Amygdala (tissue), 56 donors: Measurements from ENCODE around the gene LYPD6B.

Experiments
- DNase-seq, 56 donors: peaks; one replicate each; lab custom pipeline; 2025; lab: John Stamatoyannopoulos, UW

LYPD6B gene

DNA sequence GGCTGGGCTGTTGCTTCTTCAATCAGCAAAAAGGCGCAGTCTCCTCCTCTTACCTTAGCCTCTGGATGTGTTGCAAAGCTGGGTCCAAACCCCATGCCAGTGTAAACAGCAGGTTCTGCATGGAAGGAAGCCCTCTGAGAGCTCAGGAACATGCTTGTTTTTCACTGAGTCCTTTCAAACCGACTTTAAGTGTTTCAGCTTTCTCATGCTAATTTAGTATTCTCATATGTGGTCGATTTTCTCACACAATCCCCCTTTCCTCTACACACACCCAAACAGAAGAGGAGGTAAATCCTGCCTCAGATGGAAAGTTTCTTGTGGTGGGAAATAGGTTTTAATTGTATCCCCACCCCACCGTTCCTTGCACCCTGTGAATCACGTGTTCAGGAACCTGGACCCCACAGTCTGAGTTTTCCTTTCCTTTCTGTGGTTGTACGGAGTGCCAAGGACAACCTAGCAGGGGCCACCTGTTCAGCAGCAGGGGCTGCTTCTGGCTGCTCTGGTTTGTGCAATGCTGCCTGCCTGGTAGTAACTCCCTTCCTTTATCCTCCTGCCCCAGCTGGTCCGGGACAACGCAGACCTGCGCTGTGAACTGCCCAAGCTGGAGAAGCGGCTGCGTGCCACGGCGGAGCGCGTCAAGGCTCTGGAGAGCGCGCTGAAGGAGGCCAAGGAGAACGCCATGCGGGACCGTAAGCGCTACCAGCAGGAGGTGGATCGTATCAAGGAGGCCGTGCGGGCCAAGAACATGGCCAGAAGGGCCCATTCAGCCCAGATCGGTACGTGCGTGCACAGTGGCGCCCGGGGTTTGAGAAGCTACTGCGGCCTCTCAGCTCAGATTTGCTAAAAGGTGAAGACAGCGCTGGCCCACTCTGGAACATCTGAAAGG is 28.7 kb upstream of the LYPD6B start:
- DNase-seq: no peak

DNA sequence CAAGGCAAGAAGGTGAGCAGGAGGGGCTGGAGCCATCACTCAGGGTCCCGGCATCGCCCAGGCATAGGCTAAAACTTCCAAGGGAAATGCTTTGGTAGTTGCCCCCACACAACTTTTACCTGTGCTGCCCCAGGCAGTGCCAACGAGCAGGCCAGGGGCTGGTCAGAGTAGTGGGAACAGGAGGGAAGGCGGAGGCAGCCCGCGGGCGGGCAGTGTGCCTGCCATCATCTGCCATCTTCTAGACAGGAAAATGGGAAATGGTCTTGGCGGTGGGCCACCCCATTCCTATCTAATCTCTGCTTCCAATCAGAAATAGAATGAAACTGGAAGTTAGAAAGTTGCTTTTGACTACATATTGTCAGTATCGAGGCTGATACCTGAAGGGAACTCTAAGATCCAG is 26.0 kb upstream of the LYPD6B start:
- no peak for DNase-seq

DNA sequence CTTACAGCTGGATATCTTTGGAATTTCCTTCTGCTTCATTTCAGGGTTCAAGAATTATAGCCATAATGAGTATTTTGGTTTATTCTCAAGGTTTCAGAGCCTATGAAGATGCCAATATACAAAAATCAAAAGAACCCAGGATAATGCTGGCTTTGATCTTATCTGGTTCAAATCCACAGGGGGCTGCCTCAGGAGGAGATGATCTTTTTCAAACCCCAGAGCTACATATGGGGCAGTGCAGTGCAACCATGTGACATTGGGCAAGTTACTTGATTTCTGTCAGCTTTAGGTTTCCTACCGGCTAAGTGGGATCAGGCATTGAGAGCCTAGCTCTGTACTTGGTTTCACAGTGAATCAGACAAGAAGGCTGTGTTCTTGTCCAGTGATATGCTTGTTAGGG is 23.0 kb upstream of the LYPD6B start:
- DNase-seq: no peak

DNA sequence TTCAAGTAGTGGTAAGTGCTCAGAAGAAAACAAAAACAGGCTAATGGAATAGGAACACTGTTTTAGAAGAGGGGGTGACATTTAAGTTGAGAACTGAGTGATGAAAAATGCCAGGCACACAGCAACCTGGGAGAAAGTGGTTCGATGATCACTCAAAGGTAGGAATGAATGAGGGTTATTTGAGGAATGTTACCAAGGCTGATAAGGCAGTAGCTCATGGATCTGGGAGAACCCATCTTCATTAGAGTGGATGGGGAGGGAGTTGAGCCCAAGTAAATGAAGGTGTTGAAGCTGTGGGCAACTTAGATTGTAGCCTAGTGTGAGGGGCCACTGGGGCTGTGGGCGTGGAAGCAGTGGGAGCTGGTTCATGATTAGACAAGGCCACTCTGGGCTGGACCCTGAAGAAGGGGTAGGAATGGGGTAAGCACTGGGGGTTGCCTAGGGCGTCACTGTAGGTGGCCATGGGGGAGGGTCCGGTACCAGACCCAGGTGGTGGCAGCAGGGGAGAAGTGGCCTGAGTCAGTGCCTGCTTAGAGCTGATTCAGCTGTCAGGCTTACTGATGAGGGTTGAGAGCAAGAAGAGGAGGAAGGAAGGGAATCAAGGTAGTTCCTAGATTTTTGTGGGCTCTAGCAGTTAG is 22.5 kb upstream of the LYPD6B start:
- DNase-seq: no peak

DNA sequence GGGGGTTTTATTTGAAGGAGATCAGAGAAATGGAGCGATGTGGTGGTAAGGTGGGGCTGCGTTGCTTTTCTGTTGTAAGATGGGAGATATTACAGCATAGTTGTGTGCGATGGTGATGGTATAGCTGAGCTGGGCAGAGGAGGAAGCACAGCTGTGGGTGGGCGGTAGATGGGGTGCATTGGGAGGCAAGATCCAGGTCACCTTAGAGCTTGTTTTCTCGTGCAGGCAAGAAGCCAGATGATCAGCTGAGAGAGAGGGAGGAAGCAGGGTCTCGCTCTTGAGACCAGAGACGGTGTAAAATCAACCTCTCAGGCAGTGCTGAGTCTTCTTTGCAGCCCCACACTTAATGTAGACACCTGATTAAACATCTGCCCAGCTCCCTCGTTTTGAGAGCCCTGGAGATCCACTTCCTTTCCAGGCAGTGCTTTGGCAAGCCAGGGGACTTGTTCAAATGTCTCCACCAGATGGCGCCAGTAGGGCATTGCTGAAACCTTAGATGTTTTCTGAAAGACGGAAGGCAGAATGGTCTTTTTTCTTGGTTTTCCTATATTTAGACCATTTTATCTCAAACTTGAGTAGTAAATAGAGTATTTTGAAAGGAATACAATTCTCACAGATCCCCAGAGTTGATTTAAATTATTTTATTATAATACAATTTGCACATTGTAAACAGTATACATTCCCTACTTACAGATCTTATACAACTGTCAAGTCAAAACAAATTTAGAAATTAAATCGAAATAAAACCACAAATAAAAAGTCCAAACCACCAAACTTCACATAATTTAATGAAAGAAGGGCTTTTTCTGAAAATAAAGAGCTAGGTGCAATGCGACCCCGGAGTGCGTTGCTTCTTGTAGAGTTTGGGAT is 21.1 kb upstream of the LYPD6B start:
- peak in 54 of 56 donors; percentile 8 to 90 (median 48) for DNase-seq

DNA sequence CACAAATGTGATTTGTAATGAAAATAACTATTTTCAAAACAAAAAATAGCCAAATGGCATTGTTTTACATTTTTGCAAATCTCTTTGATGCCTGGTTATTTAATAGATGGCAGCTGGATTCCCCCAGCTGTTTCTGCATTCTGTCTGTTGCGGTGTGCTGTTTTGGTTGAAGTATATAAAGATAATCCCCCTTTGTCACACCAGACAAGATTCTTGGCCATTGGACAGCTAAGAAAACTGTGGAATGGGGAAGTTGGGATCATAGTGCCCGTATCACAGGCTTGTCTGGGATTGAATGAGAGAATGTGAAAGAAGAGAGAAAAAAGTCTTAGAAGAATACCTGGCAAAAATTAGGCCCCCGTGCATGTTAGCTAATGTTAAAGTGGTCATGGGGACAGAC is 19.5 kb upstream of the LYPD6B start:
- no peak for DNase-seq

DNA sequence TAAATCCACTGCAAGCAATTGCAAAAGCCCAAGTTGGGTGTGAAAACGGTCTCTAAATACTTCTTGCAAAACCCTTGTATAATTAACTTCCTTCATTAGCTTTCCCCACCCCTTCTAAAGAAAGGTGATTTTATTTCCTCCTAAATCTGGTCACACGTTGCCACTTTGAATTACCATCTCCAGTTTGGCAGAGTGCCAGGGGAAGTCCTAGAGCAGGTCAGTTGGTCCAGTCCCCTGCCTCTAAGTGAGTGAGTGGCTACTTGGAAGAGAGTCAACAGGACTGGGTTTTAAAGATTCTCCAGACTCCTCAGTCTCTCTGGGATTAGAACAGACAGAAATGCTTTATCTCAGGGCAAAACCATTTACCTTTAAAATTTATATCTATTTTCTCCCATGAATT is 18.7 kb upstream of the LYPD6B start:
- no peak for DNase-seq

DNA sequence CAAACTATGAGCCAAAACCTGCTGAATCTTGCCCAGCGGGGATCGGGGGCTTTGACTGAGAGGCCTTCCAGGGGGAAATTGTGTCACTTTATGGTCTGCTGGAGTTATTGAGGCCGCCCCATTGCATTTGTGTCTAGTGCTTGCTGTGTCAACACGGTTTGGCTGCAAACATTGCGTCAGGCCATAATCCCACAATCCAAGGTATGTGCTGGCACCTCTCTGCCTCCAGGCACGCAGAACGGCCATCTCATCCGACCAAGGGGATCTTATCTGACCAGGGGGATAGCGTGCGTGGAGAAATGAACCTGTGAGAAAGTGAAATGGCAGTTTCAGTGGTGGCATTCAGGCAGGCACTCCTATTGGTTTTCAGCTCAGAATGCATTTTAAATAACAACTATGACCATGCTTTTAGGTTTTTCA is 18.1 kb upstream of the LYPD6B start:
- DNase-seq: no peak

DNA sequence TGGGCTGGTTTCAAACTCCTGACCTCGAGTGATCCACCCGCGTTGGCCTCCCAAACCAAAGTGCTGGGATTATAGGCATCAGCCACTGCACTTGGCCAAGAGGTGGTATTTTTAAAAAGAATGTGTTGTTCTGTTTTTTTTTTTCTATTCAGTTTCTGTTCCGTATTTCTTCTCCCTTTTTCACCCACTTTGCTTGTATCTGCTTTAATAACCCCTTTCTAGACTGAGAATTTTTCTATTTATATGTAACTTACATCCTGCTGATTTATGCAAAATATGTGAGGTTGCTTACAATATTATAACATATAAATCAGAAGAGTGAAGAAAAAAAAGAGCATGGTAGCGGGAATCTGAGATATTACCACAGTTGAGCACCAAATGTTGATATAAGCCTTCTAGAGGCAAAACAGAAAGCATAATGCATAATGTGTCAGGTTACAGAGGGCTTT is 17.2 kb upstream of the LYPD6B start:
- no peak for DNase-seq

DNA sequence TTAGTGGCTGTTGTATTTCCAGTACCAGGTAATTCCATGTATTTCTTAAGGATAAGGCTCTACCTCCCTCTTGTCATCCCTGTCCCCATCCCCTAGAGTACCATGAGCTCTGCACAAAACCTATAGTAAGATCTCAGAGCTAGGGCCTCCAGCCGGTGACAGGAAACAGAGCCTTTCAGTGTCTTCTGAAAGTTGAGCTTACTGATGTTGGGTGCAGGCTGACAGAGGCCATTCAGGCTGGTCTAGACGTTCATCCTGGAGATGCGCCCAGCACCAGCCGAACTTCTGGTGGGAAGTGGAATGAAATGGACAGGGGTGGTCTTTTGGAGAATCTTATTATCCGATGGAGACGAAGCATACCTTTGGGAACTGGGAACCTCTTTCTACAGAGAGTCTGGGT is 16.7 kb upstream of the LYPD6B start:
- DNase-seq: no peak

DNA sequence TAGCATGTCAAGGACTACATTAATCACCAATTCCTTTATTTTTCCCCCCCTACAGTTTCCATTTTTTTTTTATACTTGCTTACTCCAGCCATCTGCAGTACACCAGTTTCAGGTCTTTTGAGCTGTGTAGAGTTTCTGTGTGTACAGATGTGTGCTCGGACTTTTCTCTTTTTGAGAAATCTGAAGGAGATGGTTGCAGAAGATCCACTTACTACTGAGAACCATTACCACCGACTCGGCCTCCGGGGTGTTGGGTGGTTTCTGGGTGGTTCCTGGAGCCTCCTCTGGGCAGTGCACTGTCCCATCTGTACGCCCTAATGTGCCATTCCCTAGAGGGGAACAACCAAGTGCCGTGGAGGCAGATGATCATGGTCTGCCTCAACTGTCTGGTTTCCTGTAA is 15.4 kb upstream of the LYPD6B start:
- DNase-seq: no peak

DNA sequence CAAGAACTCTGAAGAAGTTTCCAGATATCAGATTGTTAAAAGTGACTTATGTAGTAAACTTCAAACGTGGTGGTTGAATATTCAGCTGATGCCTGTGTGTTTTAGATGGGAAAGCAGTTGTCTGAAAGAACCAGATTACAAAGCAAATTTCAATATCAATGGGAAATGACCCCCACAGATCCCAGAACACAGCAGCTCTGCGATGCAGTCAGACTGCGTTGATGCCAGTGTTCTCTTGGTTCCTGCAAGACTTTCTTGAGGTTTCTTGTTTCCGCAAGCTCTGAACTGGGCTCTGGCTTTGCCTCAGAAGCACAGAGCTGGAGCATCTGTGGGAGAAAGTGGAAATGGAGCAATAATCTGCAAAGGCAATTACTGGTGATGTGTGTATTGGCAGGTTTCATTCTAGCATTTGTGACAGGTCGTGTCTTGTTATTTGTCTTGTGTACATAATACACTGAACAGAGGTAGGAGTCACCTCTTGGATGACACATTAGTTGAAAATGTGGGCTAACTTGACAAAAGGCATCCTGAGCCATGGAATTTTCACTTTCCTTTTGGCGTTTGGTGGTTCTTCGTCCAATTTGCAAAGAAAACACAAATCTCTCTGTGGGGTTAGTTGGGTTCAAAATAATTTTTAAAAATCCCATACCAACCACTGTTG is 10.8 kb upstream of the LYPD6B start:
- DNase-seq: no peak

DNA sequence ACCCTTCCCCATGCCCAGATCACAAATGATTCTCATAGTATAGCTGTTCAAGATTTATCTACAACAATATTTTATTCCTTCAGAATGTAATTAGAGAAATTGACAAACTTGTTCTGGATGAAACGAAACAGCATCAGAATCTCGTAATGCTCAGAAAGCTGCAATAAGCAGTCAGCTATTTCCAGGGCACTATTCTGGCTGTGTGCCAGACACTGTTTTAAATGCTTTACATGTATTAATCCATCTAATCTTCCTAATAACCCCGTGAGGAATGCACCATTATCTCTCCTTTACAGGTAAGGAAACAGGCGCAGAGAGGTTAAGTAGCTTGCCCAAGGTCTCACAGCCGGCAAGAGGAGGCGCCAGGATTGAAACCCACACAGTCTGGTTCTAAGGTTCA is 10.1 kb upstream of the LYPD6B start:
- DNase-seq: no peak

DNA sequence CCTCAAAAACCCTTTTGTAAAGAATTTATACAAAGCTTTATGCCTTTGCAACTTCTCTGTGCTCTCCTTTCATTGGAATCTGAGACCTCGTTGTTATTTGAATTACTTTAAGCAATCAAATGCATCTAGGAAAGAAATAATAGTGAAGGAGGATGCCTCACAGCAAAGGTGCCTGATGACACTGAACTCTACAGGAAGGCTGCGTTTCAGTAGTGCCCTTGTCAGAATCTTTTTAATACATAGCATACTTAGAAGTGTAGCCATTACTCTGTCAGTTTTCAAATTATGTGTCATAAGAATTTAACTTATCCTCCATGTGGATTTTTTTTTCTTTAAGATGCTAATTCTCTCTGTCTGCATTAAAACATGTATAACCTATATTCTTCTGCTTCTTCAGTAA is 9.6 kb upstream of the LYPD6B start:
- DNase-seq: no peak

DNA sequence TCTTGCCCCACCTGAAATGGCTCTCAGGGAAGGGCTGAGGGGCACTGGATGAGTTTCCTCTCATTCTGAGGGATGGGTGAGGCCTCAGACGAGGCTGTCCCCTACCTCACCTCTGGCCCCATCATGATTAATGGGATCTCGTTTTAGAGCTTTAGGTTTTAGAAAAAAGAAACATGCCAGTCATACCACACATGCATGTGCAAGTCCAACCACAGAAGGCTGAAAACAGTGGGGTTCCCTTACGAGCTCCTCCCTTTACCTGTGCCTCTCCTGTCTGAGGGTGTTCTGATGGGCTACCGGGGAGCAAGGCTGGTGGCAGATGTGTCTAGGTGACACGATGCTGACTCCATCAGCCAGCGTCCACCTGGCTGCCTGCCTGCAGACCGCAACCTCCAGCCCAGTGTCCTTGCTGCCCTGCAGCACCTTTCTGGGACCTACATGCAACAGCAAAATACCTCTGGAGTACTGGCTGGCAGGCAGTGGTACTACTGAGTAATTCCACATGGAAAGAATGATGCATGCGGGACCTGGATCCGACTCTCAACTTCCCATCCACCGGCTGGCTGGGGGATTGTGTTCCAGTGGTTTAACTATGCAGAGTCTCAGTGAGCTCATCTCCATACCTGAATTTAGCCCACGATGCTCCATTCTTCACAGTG is 9.1 kb upstream of the LYPD6B start:
- DNase-seq: no peak

DNA sequence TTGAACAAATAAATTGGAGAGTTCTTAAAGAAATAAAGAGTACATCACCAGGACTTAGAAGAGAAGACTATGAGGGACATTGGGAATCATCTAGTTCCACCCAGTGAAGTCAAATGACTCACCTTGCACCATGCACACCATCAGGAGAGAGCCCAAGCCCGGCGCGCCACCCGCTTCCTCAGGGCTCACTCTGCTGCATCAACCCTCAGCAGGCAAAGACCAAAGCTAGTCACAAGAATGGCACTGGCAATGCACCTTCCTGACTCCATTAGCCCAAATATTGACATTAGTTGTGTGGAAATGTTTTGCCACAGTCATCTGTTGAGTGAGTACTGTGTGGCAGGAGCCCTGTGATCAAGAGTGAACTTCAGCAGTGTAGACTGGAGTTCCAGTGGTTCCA is 7.1 kb upstream of the LYPD6B start:
- no peak for DNase-seq

DNA sequence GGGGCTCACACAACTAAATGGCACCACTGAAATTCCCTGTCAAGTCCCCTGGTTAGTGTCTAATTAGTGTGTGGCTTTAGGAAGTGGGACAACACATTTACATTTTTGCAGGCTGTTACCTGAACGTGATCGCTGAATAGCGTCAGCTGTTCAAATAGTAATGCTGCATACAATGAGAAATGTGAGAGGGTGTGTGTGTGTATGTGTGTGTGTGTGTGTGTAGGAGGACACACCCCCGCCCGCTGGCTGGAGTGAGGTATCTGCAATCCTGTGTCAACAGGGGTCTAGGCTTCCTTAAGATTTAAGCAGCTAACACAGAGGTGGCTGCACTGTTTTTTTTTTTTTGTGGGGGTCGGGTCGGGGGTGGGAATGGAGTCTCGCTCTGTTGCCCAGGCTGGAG is 4.8 kb upstream of the LYPD6B start:
- no peak for DNase-seq

DNA sequence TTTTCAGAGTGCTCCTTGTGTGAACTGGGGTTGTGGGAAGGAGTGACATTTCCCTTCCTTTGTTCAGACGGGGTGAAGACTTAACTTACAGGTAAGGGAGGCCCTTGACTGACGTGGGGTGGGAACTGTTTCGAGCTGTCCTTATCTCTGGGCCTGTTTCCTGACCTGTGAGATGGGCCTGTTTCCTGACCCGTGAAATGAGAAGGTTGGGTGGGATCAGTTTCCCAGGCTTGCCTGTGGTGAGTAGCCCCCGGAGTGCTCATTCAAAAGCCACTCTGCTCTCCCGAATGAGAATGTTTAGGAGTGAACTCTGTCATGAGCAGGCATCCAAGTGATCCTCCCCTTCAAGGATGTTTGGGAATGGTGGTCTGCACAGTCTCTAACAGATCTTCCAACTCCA is 4.1 kb upstream of the LYPD6B start:
- DNase-seq: no peak

DNA sequence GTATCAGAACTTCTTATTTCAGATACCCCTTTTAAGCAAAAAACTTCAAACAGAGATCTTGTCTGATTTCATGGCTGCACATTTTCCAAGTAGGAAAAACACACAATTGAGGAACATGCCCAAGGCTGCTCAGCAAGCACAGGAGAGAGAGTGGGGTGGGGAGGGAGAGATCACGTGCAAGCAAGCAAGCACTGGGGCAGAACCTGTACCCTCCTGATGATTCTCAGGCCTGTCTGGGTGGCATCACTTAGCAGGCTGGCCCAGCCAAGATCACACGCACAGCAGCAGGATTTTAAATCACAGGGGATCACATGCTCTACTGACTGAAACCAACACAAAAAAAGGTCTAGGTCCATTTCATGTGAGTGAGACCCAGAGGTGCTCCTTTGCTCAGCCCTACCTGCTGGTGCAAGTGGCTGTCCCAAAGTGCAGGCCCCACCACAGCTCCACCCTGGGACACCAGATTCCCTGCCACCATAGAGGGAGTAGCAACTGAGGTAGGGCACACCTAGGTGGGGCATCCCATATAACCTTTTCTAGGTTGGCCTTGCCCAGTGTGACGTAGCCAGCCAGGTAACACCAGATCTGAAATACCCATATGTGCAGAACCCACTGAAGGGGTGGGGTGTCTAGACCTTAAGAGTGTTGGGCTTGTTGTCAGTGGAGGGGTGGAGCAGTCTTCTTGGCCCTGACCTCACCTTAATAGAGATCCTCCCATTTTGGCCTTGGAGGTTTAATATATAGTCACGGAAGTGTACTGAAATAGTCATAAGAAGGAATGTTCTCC is 1.8 kb upstream of the LYPD6B start:
- no peak for DNase-seq
